Sigmoid colon (tissue), 4 donors: Measurements from ENCODE around the gene OSTN.

Experiments used
- EP300 ChIP-seq, 4 donors: sonication (generic); formaldehyde crosslinking; IDR thresholded peaks; one replicate each; pipeline ENCODE4 v1.6.1; 2017; ENCODE audit warnings: antibody characterized with exemption in 4 of 4
- TF ChIP-seq, protein P1 (sequence below), 4 experiments: fragments of 450-650 bp in 3 of 4; fragments of 200-600 bp in 1 of 4; IDR thresholded peaks; one replicate each; pipeline ENCODE4 v1.5.1; 2016 to 2019; ENCODE audit warnings: antibody characterized with exemption in 4 of 4, mild to moderate bottlenecking in 3 of 4, moderate library complexity in 2 of 4

DNA sequence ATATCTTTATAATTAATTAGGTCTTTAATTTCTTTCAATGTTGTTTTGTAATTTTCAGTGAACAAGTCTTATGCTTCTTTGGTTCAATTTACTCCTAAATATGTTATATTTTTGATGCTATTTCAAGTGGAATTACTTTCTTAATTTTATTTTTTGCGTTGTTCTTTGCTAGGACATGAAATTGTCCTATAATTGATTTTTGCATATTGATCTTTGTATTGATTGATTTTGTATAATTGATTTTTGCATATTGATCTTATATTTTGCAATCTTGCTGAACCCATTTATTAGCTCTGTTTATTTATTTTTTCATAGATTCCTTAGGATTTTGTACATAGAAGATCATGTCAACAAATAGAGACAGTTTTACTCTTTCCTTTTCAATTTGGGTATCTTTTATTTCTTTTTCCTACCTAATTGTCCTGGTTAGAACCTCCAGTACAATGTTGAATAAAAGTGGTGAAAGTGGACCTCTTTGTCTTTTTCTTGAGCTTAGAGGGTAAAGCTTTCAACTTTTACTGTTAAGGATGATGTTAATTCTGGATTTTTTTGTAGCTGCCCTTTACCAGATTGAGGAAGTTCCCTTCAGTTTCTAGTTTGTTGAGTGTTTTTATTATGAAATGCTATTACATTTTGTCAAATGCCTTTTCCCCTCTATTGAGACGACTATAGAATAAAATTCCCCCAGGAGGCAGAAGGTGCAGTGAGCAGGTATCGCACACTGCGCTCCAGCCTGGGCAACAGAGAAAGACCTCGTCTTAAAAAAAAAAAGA is 93.4 kb downstream of the OSTN start:
- TF ChIP-seq EP300 (IDR thresholded peaks at IDR 0.05): no peak
- TF ChIP-seq, protein P1, sequence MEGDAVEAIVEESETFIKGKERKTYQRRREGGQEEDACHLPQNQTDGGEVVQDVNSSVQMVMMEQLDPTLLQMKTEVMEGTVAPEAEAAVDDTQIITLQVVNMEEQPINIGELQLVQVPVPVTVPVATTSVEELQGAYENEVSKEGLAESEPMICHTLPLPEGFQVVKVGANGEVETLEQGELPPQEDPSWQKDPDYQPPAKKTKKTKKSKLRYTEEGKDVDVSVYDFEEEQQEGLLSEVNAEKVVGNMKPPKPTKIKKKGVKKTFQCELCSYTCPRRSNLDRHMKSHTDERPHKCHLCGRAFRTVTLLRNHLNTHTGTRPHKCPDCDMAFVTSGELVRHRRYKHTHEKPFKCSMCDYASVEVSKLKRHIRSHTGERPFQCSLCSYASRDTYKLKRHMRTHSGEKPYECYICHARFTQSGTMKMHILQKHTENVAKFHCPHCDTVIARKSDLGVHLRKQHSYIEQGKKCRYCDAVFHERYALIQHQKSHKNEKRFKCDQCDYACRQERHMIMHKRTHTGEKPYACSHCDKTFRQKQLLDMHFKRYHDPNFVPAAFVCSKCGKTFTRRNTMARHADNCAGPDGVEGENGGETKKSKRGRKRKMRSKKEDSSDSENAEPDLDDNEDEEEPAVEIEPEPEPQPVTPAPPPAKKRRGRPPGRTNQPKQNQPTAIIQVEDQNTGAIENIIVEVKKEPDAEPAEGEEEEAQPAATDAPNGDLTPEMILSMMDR (IDR thresholded peaks at IDR 0.05): no peak
